K562 treated with DMSO at 1 percent for 4 hours (cell line): ENCODE measurements around the gene PLA2G2D. TPM values are rescaled to one million over a fixed set of nuclear protein-coding genes. Genes with fewer than 3 reads are reported as not detected.

Source experiments
- total RNA-seq: library from RNA; unstranded; fragments of 300-600 nt; gene quantifications from 2 replicates; pipeline ENCODE4 v1.2.3, GENCODE V29; 2022; ENCODE audit not compliant: insufficient read depth

Gene PLA2G2D
- total RNA-seq: not detected in 2 replicates

DNA sequence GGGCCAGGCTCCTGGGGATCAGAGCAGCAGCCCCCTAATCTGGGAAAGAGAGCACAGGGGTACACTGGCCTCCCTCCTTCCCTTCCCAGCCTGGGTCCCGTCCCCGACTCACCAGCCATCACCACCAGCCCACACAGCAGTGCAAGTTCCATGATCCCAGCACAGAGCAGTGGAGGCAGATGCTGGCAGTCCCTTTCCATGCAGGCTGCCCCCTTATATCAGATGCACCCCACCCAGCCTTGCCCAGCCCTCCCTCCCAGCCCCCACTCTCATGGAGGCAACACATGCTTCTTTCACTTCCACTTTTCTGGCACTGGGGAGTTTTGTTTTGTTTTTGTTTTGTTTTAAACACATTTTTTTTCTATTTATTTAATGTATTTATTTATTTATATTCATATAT is at the start of gene PLA2G2D:
PLA2G2D (minus strand) TSS at position 190 of the 400 bp plus-strand sequence; CDS start at position 152, 38 bp downstream.

GRCh38 chr1:20138961-20139550 is 19.7 kb upstream of the PLA2G2D start, which contains the start of gene PLA2G2F:
TSS of gene PLA2G2F (plus strand) at chr1:20139323. CDS start at chr1:20139428, 105 bp downstream.

GRCh38 chr1:20069874-20070273 is 49.5 kb downstream of the PLA2G2D start, which contains the start of gene PLA2G5:
TSS of gene PLA2G5 (plus strand) at chr1:20070194. CDS start at chr1:20084831, 14,637 bp downstream.

Other genes with a start within 250 kb of the PLA2G2D start
- 4.3 and 6.6 TPM in 2 replicates for gene OTUD3, start 237.1 kb downstream of the PLA2G2D start, total RNA-seq
- gene PLA2G2E, start 195.9 kb downstream of the PLA2G2D start, total RNA-seq: not detected in 2 replicates
- gene PLA2G2A, start 139.9 kb downstream of the PLA2G2D start, total RNA-seq: not detected in 2 replicates
- gene PLA2G5, start 49.3 kb downstream of the PLA2G2D start, total RNA-seq: not detected in 2 replicates
- gene PLA2G2F, start 19.8 kb upstream of the PLA2G2D start, total RNA-seq: not detected in 2 replicates
- 3.1 and 4.3 TPM in 2 replicates for gene UBXN10, start 66.6 kb upstream of the PLA2G2D start, total RNA-seq
- gene PLA2G2C, start 67.0 kb upstream of the PLA2G2D start, total RNA-seq: 0.61 and 0.82 TPM in 2 replicates
- gene VWA5B1, start 171.3 kb upstream of the PLA2G2D start, total RNA-seq: not detected in 2 replicates